Glutamatergic neuron (in vitro differentiated cells): ENCODE measurements around the gene ARHGAP40. TPM values are rescaled to one million over a fixed set of nuclear protein-coding genes. Genes with fewer than 3 reads are reported as not detected.

ENCODE experiments used
- DNase-seq: peaks from one replicate; pipeline ENCODE4 v3.0.0; 2022
- H3K27ac Mint-ChIP-seq: one replicate; pipeline ENCODE4 v1.8.0; 2020; ENCODE audit warnings: mild to moderate bottlenecking, mixed read lengths, inconsistent platforms; ENCODE audit not compliant: unreplicated experiment
- H3K27me3 Mint-ChIP-seq: one replicate; pipeline ENCODE4 v1.8.0; 2020; ENCODE audit warnings: mild to moderate bottlenecking, moderate library complexity, mixed read lengths, inconsistent platforms; ENCODE audit not compliant: unreplicated experiment
- H3K36me3 Mint-ChIP-seq: one replicate; pipeline ENCODE4 v1.8.0; 2020; ENCODE audit warnings: mild to moderate bottlenecking, mixed read lengths, inconsistent platforms; ENCODE audit not compliant: unreplicated experiment
- H3K4me1 Mint-ChIP-seq: one replicate; pipeline ENCODE4 v1.8.0; 2020; ENCODE audit warnings: mild to moderate bottlenecking, low read depth, mixed read lengths, inconsistent platforms; ENCODE audit not compliant: unreplicated experiment
- H3K4me3 Mint-ChIP-seq: one replicate; pipeline ENCODE4 v1.8.0; 2020; ENCODE audit warnings: mild to moderate bottlenecking, mixed read lengths, inconsistent platforms; ENCODE audit not compliant: unreplicated experiment
- H3K9me3 Mint-ChIP-seq: one replicate; pipeline ENCODE4 v1.8.0; 2020; ENCODE audit warnings: mild to moderate bottlenecking, moderate library complexity, mixed read lengths, inconsistent platforms; ENCODE audit not compliant: unreplicated experiment
- CTCF ChIP-seq: fragments of 200-600 bp; sonication (generic); IDR thresholded peaks from one replicate; pipeline ENCODE4 v1.5.0; 2021; ENCODE audit not compliant: partially characterized antibody, unreplicated experiment
- total RNA-seq: library from RNA; stranded (reverse); fragmentation: NEBNext Ultra II Directional; extraction: Animal tissue kit (Norgen Biotek cat#: 25700); gene quantifications from one replicate; pipeline ENCODE4 v1.2.1, GENCODE V29; 2021; ENCODE audit not compliant: unreplicated experiment

The ARHGAP40 gene
- total RNA-seq, 1 donor from 2014 or later = not detected

GRCh38 chr20:38602185-38602581, 574 bp downstream of the ARHGAP40 start:
- Mint-ChIP-seq H3K4me3 (no peak overlapping the region), H3K36me3 (peaks cover 8% of the 10 kb centered on the region), H3K27me3 (peaks cover 13% of the 10 kb centered on the region), H3K27ac (no peak overlapping the region), H3K9me3 (no peaks in the 10 kb centered on the region), H3K4me1 (no peaks in the 10 kb centered on the region)
- DNase-seq = no peak
- TF ChIP-seq CTCF = no peak

- Mint-ChIP-seq H3K36me3 (no peaks in the 10 kb centered on the region), H3K27ac (no peak overlapping the region), H3K4me1 (no peaks in the 10 kb centered on the region), H3K4me3 (no peak overlapping the region), H3K27me3 (peaks cover 13% of the 10 kb centered on the region), H3K9me3 (no peaks in the 10 kb centered on the region)
- TF ChIP-seq CTCF = no peak
- no peak for DNase-seq
Observed at GRCh38 chr20:38603286-38603685, 1.7 kb downstream of the ARHGAP40 start.

GRCh38 chr20:38604873-38605303, 3.3 kb downstream of the ARHGAP40 start:
- no peaks in the 10 kb centered on the region for H3K9me3 Mint-ChIP-seq
- TF ChIP-seq CTCF = no peak
- no peak overlapping the region for H3K4me3 Mint-ChIP-seq
- no peaks in the 10 kb centered on the region for H3K36me3 Mint-ChIP-seq
- DNase-seq = no peak
- peaks cover 12% of the 10 kb centered on the region for H3K27me3 Mint-ChIP-seq
- H3K4me1 Mint-ChIP-seq = no peaks in the 10 kb centered on the region
- H3K27ac Mint-ChIP-seq = no peak overlapping the region

GRCh38 chr20:38607351-38607750, 5.7 kb downstream of the ARHGAP40 start:
- no peaks in the 10 kb centered on the region for H3K9me3 Mint-ChIP-seq
- no peak overlapping the region for H3K27ac Mint-ChIP-seq
- no peak for TF ChIP-seq CTCF
- no peak for DNase-seq
- no peaks in the 10 kb centered on the region for H3K4me1 Mint-ChIP-seq
- H3K36me3 Mint-ChIP-seq = no peaks in the 10 kb centered on the region
- H3K4me3 Mint-ChIP-seq = no peak overlapping the region
- peaks cover 2% of the 10 kb centered on the region for H3K27me3 Mint-ChIP-seq

GRCh38 chr20:38608188-38608587, 6.6 kb downstream of the ARHGAP40 start:
- H3K36me3 Mint-ChIP-seq = no peaks in the 10 kb centered on the region
- H3K9me3 Mint-ChIP-seq = no peaks in the 10 kb centered on the region
- no peak overlapping the region for H3K27ac Mint-ChIP-seq
- peaks cover 2% of the 10 kb centered on the region for H3K27me3 Mint-ChIP-seq
- no peak for TF ChIP-seq CTCF
- H3K4me1 Mint-ChIP-seq = no peaks in the 10 kb centered on the region
- H3K4me3 Mint-ChIP-seq = no peak overlapping the region
- no peak for DNase-seq
